Measurements from ENCODE around the gene EXD3.
"Not testable (repeated sequence)": the region's sequence is repeated elsewhere in the genome, so short reads cannot be mapped to it uniquely, and the experiment has no call there.

The EXD3 gene

GRCh38 chr9:137379761-137380161 is 43.2 kb downstream of the EXD3 start:
- Histone ChIP-seq H3K23ac (ENCODE audit: low read depth, low read length, poor library complexity) (peak overlapping the region; percentile 55), H2AFZ (ENCODE audit: low read length) (no peak overlapping the region), H3K36me3 (replicated peaks in 1 of 2; ENCODE audit: control insufficient read depth in 2 of 2, insufficient read depth in 2 of 2, low read length in 2 of 2) (no peaks in the 10 kb centered on the region), H3K27me3 (ENCODE audit: control insufficient read depth in 3 of 3, insufficient read depth in 3 of 3, low read depth in 1 of 3, low read length in 3 of 3) (no peaks in the 10 kb centered on the region), H3K4me3 (ENCODE audit: low read length in 2 of 2) (no peak overlapping the region), H3K4ac (ENCODE audit: low read length) (no peak overlapping the region), H3K79me1 (ENCODE audit: low read depth, low read length) (peaks cover 10% of the 10 kb centered on the region), H2BK120ac (ENCODE audit: low read depth, low read length) (no peak overlapping the region), H2BK12ac (ENCODE audit: low read length) (no peak overlapping the region), H3K9me3 (replicated peaks in 1 of 2; ENCODE audit: control insufficient read depth in 2 of 2, insufficient read depth in 1 of 2, low read depth in 1 of 2, low read length in 2 of 2) (peaks cover 6 to 8% of the 10 kb centered on the region in 2 donors), H2BK15ac (ENCODE audit: low read length) (peak overlapping the region; percentile 49), H3K4me2 (ENCODE audit: insufficient read depth, low read length, poor library complexity, severe bottlenecking) (no peak overlapping the region), H2BK5ac (ENCODE audit: low read length) (no peak overlapping the region), H3K18ac (ENCODE audit: low read length) (peak overlapping the region; percentile 76), H4K8ac (ENCODE audit: low read depth, low read length) (no peak overlapping the region), H3K14ac (ENCODE audit: low read length) (no peak overlapping the region), H4K91ac (ENCODE audit: low read depth, low read length, poor library complexity) (no peak overlapping the region), H3K9ac (ENCODE audit: low read depth, low read length, poor library complexity) (no peak overlapping the region), H2AK5ac (ENCODE audit: low read depth, low read length) (peak overlapping the region; percentile 96), H3K27ac (replicated peaks; ENCODE audit: low read length) (no peak overlapping the region), H3K4me1 (ENCODE audit: control insufficient read depth in 2 of 2, insufficient read depth in 1 of 2, low read depth in 1 of 2, low read length in 2 of 2) (peaks cover 4 to 18% of the 10 kb centered on the region in 2 donors)
- WGBS, 2 donors (ENCODE audit: extremely low coverage in 2 of 2, insufficient read length in 2 of 2, insufficient replicate concordance in 1 of 2), result no CpG with 5 or more reads among the region's 12 CpGs
- DNase-seq (ENCODE audit: low spot score), result no peak

- H2BK15ac ChIP-seq (ENCODE audit: low read length); DNase-seq (ENCODE audit: low spot score); H3K23ac ChIP-seq (ENCODE audit: low read depth, low read length, poor library complexity); H2AFZ ChIP-seq (ENCODE audit: low read length); H3K4me3 ChIP-seq (ENCODE audit: low read length in 2 of 2); H3K27ac ChIP-seq (replicated peaks; ENCODE audit: low read length); H4K91ac ChIP-seq (ENCODE audit: low read depth, low read length, poor library complexity); H3K27me3 ChIP-seq (ENCODE audit: control insufficient read depth in 3 of 3, insufficient read depth in 3 of 3, low read depth in 1 of 3, low read length in 3 of 3); H3K4me2 ChIP-seq (ENCODE audit: insufficient read depth, low read length, poor library complexity, severe bottlenecking); H3K36me3 ChIP-seq (replicated peaks in 1 of 2; ENCODE audit: control insufficient read depth in 2 of 2, insufficient read depth in 2 of 2, low read length in 2 of 2); H3K9ac ChIP-seq (ENCODE audit: low read depth, low read length, poor library complexity); H2BK5ac ChIP-seq (ENCODE audit: low read length); H2BK120ac ChIP-seq (ENCODE audit: low read depth, low read length); H3K4ac ChIP-seq (ENCODE audit: low read length); H3K18ac ChIP-seq (ENCODE audit: low read length); H2BK12ac ChIP-seq (ENCODE audit: low read length); H4K8ac ChIP-seq (ENCODE audit: low read depth, low read length); H2AK5ac ChIP-seq (ENCODE audit: low read depth, low read length); H3K14ac ChIP-seq (ENCODE audit: low read length): not testable (repeated sequence)
- H3K4me1 ChIP-seq (ENCODE audit: control insufficient read depth in 2 of 2, insufficient read depth in 1 of 2, low read depth in 1 of 2, low read length in 2 of 2), result peaks cover 8 to 12% of the 10 kb centered on the region in 2 donors
- WGBS, 2 donors (ENCODE audit: extremely low coverage in 2 of 2, insufficient read length in 2 of 2, insufficient replicate concordance in 1 of 2), result no CpG with 5 or more reads among the region's 37 CpGs
- peaks cover 15 to 16% of the 10 kb centered on the region in 2 donors for H3K9me3 ChIP-seq (replicated peaks in 1 of 2; ENCODE audit: control insufficient read depth in 2 of 2, insufficient read depth in 1 of 2, low read depth in 1 of 2, low read length in 2 of 2)
- H3K79me1 ChIP-seq (ENCODE audit: low read depth, low read length), result peaks cover 10% of the 10 kb centered on the region
Observed at GRCh38 chr9:137378688-137379410, 44.1 kb downstream of the EXD3 start.

- H3K4ac ChIP-seq (ENCODE audit: low read length), result no peak overlapping the region
- no peak overlapping the region for H3K4me3 ChIP-seq (ENCODE audit: low read length in 2 of 2)
- peaks cover 15 to 16% of the 10 kb centered on the region in 2 donors for H3K9me3 ChIP-seq (replicated peaks in 1 of 2; ENCODE audit: control insufficient read depth in 2 of 2, insufficient read depth in 1 of 2, low read depth in 1 of 2, low read length in 2 of 2)
- H4K91ac ChIP-seq (ENCODE audit: low read depth, low read length, poor library complexity), result no peak overlapping the region
- H2AK5ac ChIP-seq (ENCODE audit: low read depth, low read length), result no peak overlapping the region
- no peak overlapping the region for H4K8ac ChIP-seq (ENCODE audit: low read depth, low read length)
- H3K23ac ChIP-seq (ENCODE audit: low read depth, low read length, poor library complexity), result no peak overlapping the region
- no peak overlapping the region for H2AFZ ChIP-seq (ENCODE audit: low read length)
- no peak for DNase-seq (ENCODE audit: low spot score)
- no peak overlapping the region for H2BK120ac ChIP-seq (ENCODE audit: low read depth, low read length)
- peaks cover 4% of the 10 kb centered on the region for H3K79me1 ChIP-seq (ENCODE audit: low read depth, low read length)
- H3K27me3 ChIP-seq (ENCODE audit: control insufficient read depth in 3 of 3, insufficient read depth in 3 of 3, low read depth in 1 of 3, low read length in 3 of 3), result no peaks in the 10 kb centered on the region
- WGBS, 2 donors (ENCODE audit: extremely low coverage in 2 of 2, insufficient read length in 2 of 2, insufficient replicate concordance in 1 of 2), result no CpG with 5 or more reads among the region's 12 CpGs
- no peak overlapping the region for H3K27ac ChIP-seq (replicated peaks; ENCODE audit: low read length)
- H2BK5ac ChIP-seq (ENCODE audit: low read length), result no peak overlapping the region
- peaks cover 0 to 6% of the 10 kb centered on the region in 2 donors for H3K36me3 ChIP-seq (replicated peaks in 1 of 2; ENCODE audit: control insufficient read depth in 2 of 2, insufficient read depth in 2 of 2, low read length in 2 of 2)
- no peak overlapping the region for H3K9ac ChIP-seq (ENCODE audit: low read depth, low read length, poor library complexity)
- peaks cover 19 to 24% of the 10 kb centered on the region in 2 donors for H3K4me1 ChIP-seq (ENCODE audit: control insufficient read depth in 2 of 2, insufficient read depth in 1 of 2, low read depth in 1 of 2, low read length in 2 of 2)
- no peak overlapping the region for H3K18ac ChIP-seq (ENCODE audit: low read length)
- no peak overlapping the region for H2BK12ac ChIP-seq (ENCODE audit: low read length)
- no peak overlapping the region for H2BK15ac ChIP-seq (ENCODE audit: low read length)
- no peak overlapping the region for H3K4me2 ChIP-seq (ENCODE audit: insufficient read depth, low read length, poor library complexity, severe bottlenecking)
- no peak overlapping the region for H3K14ac ChIP-seq (ENCODE audit: low read length)
Observed at GRCh38 chr9:137376386-137376785, 46.6 kb downstream of the EXD3 start.

GRCh38 chr9:137375321-137376058 is 47.5 kb downstream of the EXD3 start:
- Histone ChIP-seq H3K23ac (ENCODE audit: low read depth, low read length, poor library complexity) (no peak overlapping the region), H4K8ac (ENCODE audit: low read depth, low read length) (no peak overlapping the region), H3K18ac (ENCODE audit: low read length) (no peak overlapping the region), H2BK15ac (ENCODE audit: low read length) (no peak overlapping the region), H2AK5ac (ENCODE audit: low read depth, low read length) (no peak overlapping the region), H3K4ac (ENCODE audit: low read length) (no peak overlapping the region), H3K36me3 (replicated peaks in 1 of 2; ENCODE audit: control insufficient read depth in 2 of 2, insufficient read depth in 2 of 2, low read length in 2 of 2) (peaks cover 0 to 6% of the 10 kb centered on the region in 2 donors), H3K27me3 (ENCODE audit: control insufficient read depth in 3 of 3, insufficient read depth in 3 of 3, low read depth in 1 of 3, low read length in 3 of 3) (no peaks in the 10 kb centered on the region), H2AFZ (ENCODE audit: low read length) (no peak overlapping the region), H3K79me1 (ENCODE audit: low read depth, low read length) (peaks cover 3% of the 10 kb centered on the region), H3K4me2 (ENCODE audit: insufficient read depth, low read length, poor library complexity, severe bottlenecking) (no peak overlapping the region), H2BK12ac (ENCODE audit: low read length) (no peak overlapping the region), H3K27ac (replicated peaks; ENCODE audit: low read length) (no peak overlapping the region), H3K4me3 (ENCODE audit: low read length in 2 of 2) (no peak overlapping the region), H2BK5ac (ENCODE audit: low read length) (no peak overlapping the region), H3K14ac (ENCODE audit: low read length) (no peak overlapping the region), H4K91ac (ENCODE audit: low read depth, low read length, poor library complexity) (no peak overlapping the region), H2BK120ac (ENCODE audit: low read depth, low read length) (no peak overlapping the region), H3K9ac (ENCODE audit: low read depth, low read length, poor library complexity) (no peak overlapping the region), H3K4me1 (ENCODE audit: control insufficient read depth in 2 of 2, insufficient read depth in 1 of 2, low read depth in 1 of 2, low read length in 2 of 2) (peaks cover 27% of the 10 kb centered on the region in 2 donors), H3K9me3 (replicated peaks in 1 of 2; ENCODE audit: control insufficient read depth in 2 of 2, insufficient read depth in 1 of 2, low read depth in 1 of 2, low read length in 2 of 2) (peaks cover 15 to 16% of the 10 kb centered on the region in 2 donors)
- WGBS, 2 donors (ENCODE audit: extremely low coverage in 2 of 2, insufficient read length in 2 of 2, insufficient replicate concordance in 1 of 2), result no CpG with 5 or more reads among the region's 11 CpGs
- no peak for DNase-seq (ENCODE audit: low spot score)
